ENCODE measurements around the gene CORO7.

The CORO7 gene

DNA sequence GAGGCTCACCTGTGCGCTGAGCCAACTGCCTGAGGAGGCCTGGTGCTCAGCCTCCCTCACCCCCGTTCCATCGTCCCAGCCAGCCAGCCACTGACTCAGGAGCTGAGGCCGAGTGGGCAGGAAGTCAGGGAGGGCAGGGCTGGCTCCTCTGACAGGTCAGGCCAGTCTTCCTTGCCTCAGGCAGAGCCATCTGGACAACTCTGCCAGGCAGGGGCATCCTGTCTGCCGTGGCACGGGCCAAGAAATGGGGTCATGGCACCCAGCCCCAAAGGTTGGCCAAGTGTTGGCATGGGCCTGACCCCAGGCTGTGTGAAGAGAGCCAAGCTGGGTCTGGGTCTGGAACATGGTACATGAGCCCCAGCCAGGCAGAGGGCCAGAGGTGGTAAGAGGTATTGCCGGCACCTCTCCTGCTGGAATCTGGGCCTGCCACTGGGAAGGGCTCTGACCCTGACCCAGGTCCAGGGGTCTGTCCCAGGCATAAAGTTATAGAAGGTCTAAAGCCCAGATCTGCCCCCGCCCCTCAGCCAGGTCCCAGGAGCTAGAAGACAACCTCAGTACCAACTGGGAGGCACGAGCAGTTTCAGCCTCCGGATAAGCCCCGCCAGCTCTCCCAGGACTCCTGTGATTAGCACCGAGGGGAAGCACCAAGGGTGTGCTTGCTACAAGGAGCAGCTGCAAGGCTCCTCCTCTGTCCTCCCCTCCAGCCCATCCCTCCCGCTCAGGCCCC is 47.2 kb downstream of the CORO7 start:
- peak; percentile 82 for DNase-seq (ENCODE audit: low read depth)
- no peak overlapping the region for H3K4me3 ChIP-seq (ENCODE audit: low read depth, low read length)
- TF ChIP-seq, protein P1, sequence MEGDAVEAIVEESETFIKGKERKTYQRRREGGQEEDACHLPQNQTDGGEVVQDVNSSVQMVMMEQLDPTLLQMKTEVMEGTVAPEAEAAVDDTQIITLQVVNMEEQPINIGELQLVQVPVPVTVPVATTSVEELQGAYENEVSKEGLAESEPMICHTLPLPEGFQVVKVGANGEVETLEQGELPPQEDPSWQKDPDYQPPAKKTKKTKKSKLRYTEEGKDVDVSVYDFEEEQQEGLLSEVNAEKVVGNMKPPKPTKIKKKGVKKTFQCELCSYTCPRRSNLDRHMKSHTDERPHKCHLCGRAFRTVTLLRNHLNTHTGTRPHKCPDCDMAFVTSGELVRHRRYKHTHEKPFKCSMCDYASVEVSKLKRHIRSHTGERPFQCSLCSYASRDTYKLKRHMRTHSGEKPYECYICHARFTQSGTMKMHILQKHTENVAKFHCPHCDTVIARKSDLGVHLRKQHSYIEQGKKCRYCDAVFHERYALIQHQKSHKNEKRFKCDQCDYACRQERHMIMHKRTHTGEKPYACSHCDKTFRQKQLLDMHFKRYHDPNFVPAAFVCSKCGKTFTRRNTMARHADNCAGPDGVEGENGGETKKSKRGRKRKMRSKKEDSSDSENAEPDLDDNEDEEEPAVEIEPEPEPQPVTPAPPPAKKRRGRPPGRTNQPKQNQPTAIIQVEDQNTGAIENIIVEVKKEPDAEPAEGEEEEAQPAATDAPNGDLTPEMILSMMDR (IDR thresholded peaks at IDR 0.05; ENCODE audit: control insufficient read depth, extremely low read depth, insufficient read depth) = no peak

DNA sequence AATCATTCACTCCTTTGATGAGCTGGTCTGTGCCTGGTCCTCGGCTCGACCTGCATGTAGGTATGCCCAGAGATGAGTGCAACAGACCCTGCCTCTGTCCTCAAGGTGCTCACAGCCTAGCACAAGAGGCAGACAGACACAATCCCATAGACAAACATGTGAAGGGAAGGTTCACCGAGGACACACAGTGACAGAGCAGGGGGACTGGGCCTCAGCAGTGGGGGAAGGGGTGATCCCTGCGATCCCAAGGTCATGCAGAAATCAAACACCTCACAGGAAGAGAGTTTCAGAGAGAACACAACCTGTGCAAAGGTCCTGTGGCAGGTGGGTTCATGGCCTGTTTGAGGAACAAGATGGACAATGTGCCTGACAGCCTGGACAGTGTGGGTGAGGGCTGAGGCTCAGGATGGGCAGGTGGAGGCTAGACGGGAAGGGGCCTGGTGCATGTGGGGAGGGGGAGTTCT is 49.0 kb downstream of the CORO7 start:
- no peak for DNase-seq (ENCODE audit: low read depth)
- no peak overlapping the region for H3K4me3 ChIP-seq (ENCODE audit: low read depth, low read length)
- TF ChIP-seq, protein P1 (IDR thresholded peaks at IDR 0.05; ENCODE audit: control insufficient read depth, extremely low read depth, insufficient read depth) = no peak

DNA sequence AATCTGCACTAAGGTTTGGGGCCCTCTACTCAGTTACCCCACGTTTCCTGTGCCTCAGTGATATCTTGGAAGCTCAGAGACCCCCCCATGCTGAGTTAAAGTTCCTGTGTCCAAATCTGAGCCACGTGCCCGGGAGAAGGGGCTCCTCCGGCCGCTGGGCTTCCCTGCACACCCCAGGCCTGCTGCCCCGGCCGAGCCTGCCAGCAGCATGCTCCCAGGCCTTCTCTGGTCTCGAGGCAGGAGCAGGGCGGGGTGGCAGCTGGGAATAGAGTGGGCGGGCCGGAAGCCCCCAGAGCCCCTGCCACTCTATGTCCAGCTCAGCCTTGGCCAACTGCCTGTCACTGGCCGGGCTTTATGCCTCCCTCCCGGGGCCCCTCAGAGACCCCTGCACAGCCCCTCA is 50.4 kb downstream of the CORO7 start:
- DNase-seq (ENCODE audit: low read depth) = no peak
- TF ChIP-seq, protein P1 (IDR thresholded peaks at IDR 0.05; ENCODE audit: control insufficient read depth, extremely low read depth, insufficient read depth) = no peak
- H3K4me3 ChIP-seq (ENCODE audit: low read depth, low read length) = no peak overlapping the region

DNA sequence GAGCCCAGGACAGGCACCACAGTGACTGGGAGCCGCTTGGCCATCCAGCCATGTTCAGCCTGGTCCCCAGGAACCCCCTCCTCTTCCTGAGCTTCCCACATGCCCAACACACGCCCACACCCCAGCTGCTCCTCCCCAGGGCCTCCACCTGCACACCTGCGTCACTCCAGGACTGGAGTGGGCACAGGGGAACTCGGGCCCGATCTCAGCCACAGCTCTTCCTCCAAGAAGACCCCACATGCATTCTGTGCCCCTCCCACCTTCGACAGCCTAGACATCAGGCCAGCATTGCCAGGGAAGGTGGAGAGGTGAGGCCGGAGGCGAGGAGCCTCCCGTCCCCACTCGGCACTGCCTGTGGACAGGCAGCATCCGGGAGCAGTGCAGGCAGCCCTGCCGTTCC is 50.8 kb downstream of the CORO7 start:
- H3K4me3 ChIP-seq (ENCODE audit: low read depth, low read length) = no peak overlapping the region
- DNase-seq (ENCODE audit: low read depth) = no peak
- TF ChIP-seq, protein P1 (IDR thresholded peaks at IDR 0.05; ENCODE audit: control insufficient read depth, extremely low read depth, insufficient read depth) = no peak

DNA sequence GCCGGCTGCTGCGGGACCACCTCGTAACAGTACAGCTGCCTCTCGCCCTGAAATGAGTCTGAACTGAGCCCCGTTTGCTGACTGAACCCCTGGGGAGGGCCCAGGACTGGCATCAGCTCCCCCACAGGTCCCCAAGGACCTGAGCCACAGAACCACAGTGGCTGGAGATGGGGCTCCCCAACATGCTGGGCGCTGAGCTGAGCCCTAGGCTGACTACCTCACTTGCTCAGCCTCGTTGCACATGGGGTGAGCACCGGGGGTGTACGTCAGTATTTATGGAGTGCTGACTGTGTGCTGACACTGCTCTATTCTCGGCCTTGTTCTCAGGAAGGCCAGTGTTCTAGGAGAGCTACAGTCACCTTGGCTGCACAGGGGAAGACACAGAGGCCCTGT is 51.4 kb downstream of the CORO7 start:
- DNase-seq (ENCODE audit: low read depth) = no peak
- TF ChIP-seq, protein P1 (IDR thresholded peaks at IDR 0.05; ENCODE audit: control insufficient read depth, extremely low read depth, insufficient read depth) = no peak

DNA sequence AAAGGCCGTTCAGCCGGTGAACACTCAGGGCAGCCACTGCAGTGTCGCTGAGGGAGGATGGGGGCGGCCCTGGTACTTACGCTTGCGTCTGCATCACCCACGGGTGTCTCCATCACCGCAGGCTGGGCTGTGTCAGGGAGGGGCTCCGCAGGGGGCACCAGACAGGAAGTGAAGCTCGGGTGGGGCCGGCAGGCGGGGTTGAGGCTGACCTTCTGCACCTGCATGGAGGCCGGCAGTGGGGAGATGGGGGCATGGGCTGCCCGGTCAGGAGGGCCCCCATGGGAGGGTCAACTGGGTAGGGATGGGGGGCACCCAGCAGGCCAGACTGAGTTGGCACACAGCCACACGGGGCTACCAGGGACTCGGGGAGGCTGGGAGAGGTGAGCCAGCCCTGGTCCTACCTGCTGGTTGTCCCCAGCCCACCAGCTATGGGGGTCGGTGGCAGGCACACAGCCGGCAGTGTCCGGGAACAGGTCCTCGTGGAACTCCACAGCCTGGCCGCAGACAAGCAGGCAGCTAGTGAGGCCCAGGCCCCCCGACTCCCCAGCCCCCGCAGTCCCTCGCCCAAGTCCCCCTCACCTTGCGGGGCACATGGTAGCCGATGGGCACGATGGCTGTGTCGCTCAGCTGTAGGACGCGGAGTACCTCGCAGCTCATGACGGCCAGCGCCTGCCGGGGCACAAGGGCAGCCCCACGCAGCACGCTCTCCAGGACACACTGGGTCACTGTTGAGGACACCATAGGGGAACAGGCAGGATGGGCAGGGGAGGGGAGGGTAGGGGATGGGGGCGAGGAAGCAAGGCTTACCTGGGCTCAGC is 52.0 kb downstream of the CORO7 start:
- no peak overlapping the region for H3K4me3 ChIP-seq (ENCODE audit: low read depth, low read length)
- TF ChIP-seq, protein P1 (IDR thresholded peaks at IDR 0.05; ENCODE audit: control insufficient read depth, extremely low read depth, insufficient read depth) = no peak
- no peak for DNase-seq (ENCODE audit: low read depth)

More for the DNA sequence above, 51.4 kb downstream of the CORO7 start:
- H3K4me3 ChIP-seq (ENCODE audit: low read depth, low read length) = no peak overlapping the region

All from LNCaP clone FGC (cell line).